ENCODE data around the gene ROM1.

The ROM1 gene

DNA sequence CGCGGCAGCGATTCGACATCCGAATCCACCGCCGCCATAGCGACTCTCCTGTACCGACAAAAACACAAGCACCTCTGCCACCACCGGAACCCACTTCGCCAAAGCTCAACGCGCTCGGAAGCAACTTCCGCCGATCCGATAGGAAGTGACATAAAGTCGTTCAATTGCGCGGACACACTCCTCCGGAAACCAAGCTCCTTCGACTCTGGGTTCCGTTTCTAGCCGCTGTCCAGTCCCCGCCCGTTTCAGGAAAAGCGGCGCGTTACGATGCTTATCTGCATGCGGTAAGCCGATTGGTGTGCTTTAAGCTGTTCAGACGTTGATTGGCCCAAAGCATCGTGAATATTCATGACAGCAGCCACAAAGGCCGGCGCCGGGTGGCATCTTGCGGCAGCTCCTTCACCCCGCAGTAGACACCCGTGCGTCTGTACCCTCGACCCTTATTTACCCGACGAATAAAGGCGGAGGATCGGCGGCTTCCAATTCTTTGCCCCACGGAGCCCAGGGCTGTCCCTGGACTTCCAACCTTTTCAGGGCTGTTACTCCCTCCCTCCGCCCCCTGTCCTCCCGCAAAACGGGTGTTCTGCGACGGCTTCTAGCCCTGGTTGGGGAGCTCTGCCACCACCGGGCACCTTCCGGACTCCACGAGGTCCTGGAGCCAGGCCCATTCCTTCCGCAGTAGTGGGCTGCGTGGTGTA lies 21.5 kb upstream of the ROM1 start, which contains the start of gene TUT1:
TUT1 (minus strand) TSS at position 76 of the 698 bp plus-strand sequence; CDS start at position 38, 38 bp downstream.
- H3K4me3 ChIP-seq (replicated peaks in 1 of 2; ENCODE audit: low read depth in 2 of 2, low read length in 2 of 2) = peak within 1 kb of the TSS; percentile 74 to 84
- DNase-seq (ENCODE audit: low read depth in 2 of 2) = peak; percentile 99 to 100
- TF ChIP-seq, protein P1, sequence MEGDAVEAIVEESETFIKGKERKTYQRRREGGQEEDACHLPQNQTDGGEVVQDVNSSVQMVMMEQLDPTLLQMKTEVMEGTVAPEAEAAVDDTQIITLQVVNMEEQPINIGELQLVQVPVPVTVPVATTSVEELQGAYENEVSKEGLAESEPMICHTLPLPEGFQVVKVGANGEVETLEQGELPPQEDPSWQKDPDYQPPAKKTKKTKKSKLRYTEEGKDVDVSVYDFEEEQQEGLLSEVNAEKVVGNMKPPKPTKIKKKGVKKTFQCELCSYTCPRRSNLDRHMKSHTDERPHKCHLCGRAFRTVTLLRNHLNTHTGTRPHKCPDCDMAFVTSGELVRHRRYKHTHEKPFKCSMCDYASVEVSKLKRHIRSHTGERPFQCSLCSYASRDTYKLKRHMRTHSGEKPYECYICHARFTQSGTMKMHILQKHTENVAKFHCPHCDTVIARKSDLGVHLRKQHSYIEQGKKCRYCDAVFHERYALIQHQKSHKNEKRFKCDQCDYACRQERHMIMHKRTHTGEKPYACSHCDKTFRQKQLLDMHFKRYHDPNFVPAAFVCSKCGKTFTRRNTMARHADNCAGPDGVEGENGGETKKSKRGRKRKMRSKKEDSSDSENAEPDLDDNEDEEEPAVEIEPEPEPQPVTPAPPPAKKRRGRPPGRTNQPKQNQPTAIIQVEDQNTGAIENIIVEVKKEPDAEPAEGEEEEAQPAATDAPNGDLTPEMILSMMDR (IDR thresholded peaks at IDR 0.05; ENCODE audit: low read depth, low read length) = no peak

DNA sequence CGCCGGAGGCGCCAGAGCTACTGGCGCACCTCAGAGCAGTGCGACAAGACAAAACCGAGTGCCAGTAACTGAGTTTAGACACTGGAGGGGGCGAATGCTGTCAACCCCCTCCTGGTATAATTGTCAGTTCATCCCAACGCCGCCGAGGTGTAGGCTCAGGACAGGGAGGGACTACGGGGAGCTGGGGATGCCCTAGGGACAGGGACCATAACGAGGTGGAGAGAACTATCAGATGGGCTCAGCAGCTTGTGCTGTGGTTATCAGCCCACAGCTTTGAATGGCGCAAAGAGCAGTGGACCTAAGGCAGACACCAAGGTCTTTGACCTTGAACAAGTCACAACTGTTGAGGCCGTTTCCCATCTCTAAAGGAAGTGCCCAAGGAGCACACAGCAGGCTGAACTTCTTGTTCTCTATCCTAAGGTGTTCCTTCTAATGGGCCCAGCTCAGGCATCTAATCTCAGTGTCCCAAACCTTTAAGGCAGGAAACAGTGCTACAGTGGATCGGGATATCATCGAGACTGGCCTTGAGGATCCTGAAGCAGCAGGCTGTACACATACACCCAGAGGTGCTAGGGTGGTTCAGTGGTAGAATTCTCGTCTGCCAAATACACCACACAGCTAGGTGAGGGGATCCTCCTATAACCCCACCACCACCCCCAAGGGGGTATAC lies 20.8 kb upstream of the ROM1 start:
- no peak for DNase-seq (ENCODE audit: low read depth in 2 of 2)
- peak overlapping the region; percentile 60 to 74 for H3K4me3 ChIP-seq (replicated peaks in 1 of 2; ENCODE audit: low read depth in 2 of 2, low read length in 2 of 2)
- TF ChIP-seq, protein P1 (IDR thresholded peaks at IDR 0.05; ENCODE audit: low read depth, low read length) = no peak

- no peak for DNase-seq (ENCODE audit: low read depth in 2 of 2)
- no peak overlapping the region for H3K4me3 ChIP-seq (replicated peaks in 1 of 2; ENCODE audit: low read depth in 2 of 2, low read length in 2 of 2)
- TF ChIP-seq, protein P1 (IDR thresholded peaks at IDR 0.05; ENCODE audit: low read depth, low read length) = no peak
Observed at GRCh38 chr11:62592989-62593421, 20.1 kb upstream of the ROM1 start.

DNA sequence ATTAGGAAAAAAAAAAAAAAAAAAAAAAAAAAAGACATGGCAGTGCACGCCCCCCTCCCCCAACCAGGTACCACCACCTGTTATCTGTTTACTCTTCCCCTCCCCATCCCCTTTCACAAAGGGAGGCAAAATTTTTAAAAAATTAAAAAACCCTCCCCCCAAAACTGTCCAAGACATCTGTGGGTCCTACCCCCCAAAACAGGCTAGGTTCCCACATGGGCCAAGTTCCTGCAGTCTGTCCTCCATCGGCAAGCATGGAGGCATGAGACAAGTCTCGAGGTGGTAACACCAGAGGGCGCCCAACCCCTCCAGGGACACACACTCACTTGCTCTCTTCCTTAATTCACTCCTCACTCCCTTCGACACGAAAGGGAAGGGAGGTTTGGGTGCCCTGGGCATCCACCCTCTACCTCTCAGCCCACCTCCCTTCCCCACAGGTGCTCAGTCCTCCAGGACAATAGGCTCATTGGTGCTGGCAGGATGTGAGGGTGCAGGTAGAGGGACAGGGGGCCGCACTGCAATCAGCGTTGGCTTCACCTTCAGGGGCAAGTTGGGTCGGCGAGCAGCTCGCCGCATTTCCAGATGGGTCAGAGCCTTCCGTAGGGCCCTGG lies 19.5 kb upstream of the ROM1 start:
- DNase-seq (ENCODE audit: low read depth in 2 of 2) = peak; percentile 83 to 86
- H3K4me3 ChIP-seq (replicated peaks in 1 of 2; ENCODE audit: low read depth in 2 of 2, low read length in 2 of 2) = no peak overlapping the region
- TF ChIP-seq, protein P1 (IDR thresholded peaks at IDR 0.05; ENCODE audit: low read depth, low read length) = peak; percentile 66

- DNase-seq (ENCODE audit: low read depth in 2 of 2) = no peak
- TF ChIP-seq, protein P1 (IDR thresholded peaks at IDR 0.05; ENCODE audit: low read depth, low read length) = no peak
- no peak overlapping the region for H3K4me3 ChIP-seq (replicated peaks in 1 of 2; ENCODE audit: low read depth in 2 of 2, low read length in 2 of 2)
Observed at GRCh38 chr11:62595124-62595523, 17.9 kb upstream of the ROM1 start.

DNA sequence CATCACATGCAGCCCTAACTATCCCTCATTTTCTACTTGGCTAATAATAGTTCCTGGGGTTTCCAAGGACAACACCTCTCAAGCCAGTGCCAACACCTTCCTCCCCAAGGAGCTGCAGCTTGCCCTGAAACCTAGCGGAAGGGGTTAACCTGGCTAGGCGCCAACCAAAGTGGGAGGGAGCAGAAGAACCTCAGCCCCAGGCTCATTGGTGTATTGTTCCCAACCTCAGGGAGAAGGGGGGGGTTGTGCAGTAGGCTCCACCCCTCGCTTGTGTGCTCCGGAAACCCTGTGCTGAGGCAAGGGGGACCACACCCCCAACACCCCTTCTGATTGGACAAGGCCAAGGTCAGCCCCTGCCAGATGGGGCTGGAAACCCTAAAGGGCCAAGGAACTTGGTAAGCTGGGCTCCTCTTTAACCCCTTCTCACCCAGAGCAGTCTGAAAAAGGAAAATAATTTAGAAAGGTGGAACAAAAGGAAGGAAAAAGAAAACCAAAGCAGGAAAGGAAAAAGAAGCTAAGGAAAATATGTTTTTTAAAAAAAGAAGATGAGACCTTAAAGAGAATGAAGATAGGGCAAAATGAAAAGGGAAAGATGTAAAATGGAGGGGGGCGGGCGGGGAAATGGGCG lies 13.9 kb upstream of the ROM1 start:
- TF ChIP-seq, protein P1 (IDR thresholded peaks at IDR 0.05; ENCODE audit: low read depth, low read length) = no peak
- H3K4me3 ChIP-seq (replicated peaks in 1 of 2; ENCODE audit: low read depth in 2 of 2, low read length in 2 of 2) = peak overlapping the region; percentile 95 to 96
- peak; percentile 99 to 100 for DNase-seq (ENCODE audit: low read depth in 2 of 2)

Data from cardiac fibroblast (primary cell).